HepG2 (cell line): ENCODE data around the gene FAHD2A. TPM values are rescaled to one million over a fixed set of nuclear protein-coding genes. Genes with fewer than 3 reads are reported as not detected.

ENCODE experiments used
- ARID3A ChIP-seq: IDR thresholded peaks from 2 replicates; pipeline ENCODE4 v1.6.1; 2012; ENCODE audit warnings: low read depth, low read length, improper control_type of control experiment
- GABPB1 ChIP-seq: IDR thresholded peaks from 2 replicates; pipeline ENCODE4 v1.6.1; 2016; ENCODE audit warnings: mild to moderate bottlenecking, missing genetic modification reagents, moderate library complexity, missing compliant biosample characterization
- GFI1 ChIP-seq: sonication (generic); formaldehyde crosslinking; IDR thresholded peaks from 2 replicates; pipeline ENCODE4 v1.5.0; 2020; ENCODE audit warnings: missing genetic modification reagents, mild to moderate bottlenecking, borderline replicate concordance
- MAZ ChIP-seq, 2 experiments: sonication (generic) in 1 of 2; formaldehyde crosslinking in 1 of 2; IDR thresholded peaks; 2 replicates each; pipeline versions ENCODE4 v1.5.0 to v1.6.1; 2012 to 2020; ENCODE audit warnings: low read depth in 2 of 2, mild to moderate bottlenecking in 2 of 2, borderline replicate concordance in 1 of 2, improper control_type of control experiment in 1 of 2, low read length in 1 of 2, missing genetic modification reagents in 1 of 2, moderate library complexity in 1 of 2
- NCOA2 ChIP-seq: sonication (generic); formaldehyde crosslinking; IDR thresholded peaks from 2 replicates; pipeline ENCODE4 v1.8.0; 2022; ENCODE audit warnings: inconsistent platforms
- SMAD3 ChIP-seq: sonication (generic); formaldehyde crosslinking; IDR thresholded peaks from 2 replicates; pipeline ENCODE4 v1.4.0; 2020; ENCODE audit warnings: missing genetic modification reagents
- SP5 ChIP-seq: IDR thresholded peaks from 2 replicates; pipeline ENCODE4 v1.6.1; 2016; ENCODE audit warnings: low read depth, borderline replicate concordance
- ZBTB4 ChIP-seq: sonication (generic); formaldehyde crosslinking; IDR thresholded peaks from 2 replicates; pipeline ENCODE4 v1.4.0; 2020; ENCODE audit warnings: missing genetic modification reagents, mild to moderate bottlenecking, borderline replicate concordance
- ZNF280B ChIP-seq: sonication (generic); formaldehyde crosslinking; IDR thresholded peaks from 2 replicates; pipeline ENCODE4 v1.5.0; 2020; ENCODE audit warnings: missing genetic modification reagents, mild to moderate bottlenecking, borderline replicate concordance
- ZNF496 ChIP-seq: sonication (generic); formaldehyde crosslinking; IDR thresholded peaks from 2 replicates; pipeline ENCODE4 v1.8.1; 2023; ENCODE audit warnings: mild to moderate bottlenecking, moderate library complexity, missing genetic modification reagents; ENCODE audit not compliant: insufficient replicate concordance
- ZNF772 ChIP-seq: sonication (generic); formaldehyde crosslinking; IDR thresholded peaks from 2 replicates; pipeline ENCODE4 v1.5.0; 2020; ENCODE audit warnings: mild to moderate bottlenecking, missing genetic modification reagents
- polyA plus RNA-seq, 8 experiments: library from polyadenylated mRNA; depleted of rRNA in 3 of 8; stranded (reverse) in 7 of 8; unstranded in 1 of 8; fragments of >200 nt; fragmentation: Illumina TruSeq in 4 of 8; extraction: Trizol in 4 of 8; gene quantifications; 2 replicates each; pipeline versions ENCODE4 v1.2.1 to v1.2.3, GENCODE V29; 2011 to 2016; ENCODE audit warnings: low read depth in 4 of 8, missing spikeins in 1 of 8, mixed read lengths in 1 of 8; ENCODE audit not compliant: insufficient read depth in 1 of 8
- total RNA-seq, 5 experiments: library from RNA; depleted of rRNA; stranded (reverse); fragments of >200 nt; fragmentation: Illumina TruSeq; extraction: Trizol; gene quantifications; 2 replicates each; pipeline ENCODE4 v1.2.3, GENCODE V29; 2016; ENCODE audit warnings: low read depth in 1 of 5
- TF ChIP-seq, protein P1 (sequence below): sonication (generic); formaldehyde crosslinking; IDR thresholded peaks from 2 replicates; pipeline ENCODE4 v1.5.1; 2020; ENCODE audit warnings: mild to moderate bottlenecking, missing genetic modification reagents, moderate library complexity
- TF ChIP-seq, protein P2 (sequence below): sonication (generic); formaldehyde crosslinking; IDR thresholded peaks from 2 replicates; pipeline ENCODE4 v1.8.0; 2022; ENCODE audit warnings: mild to moderate bottlenecking, missing genetic modification reagents, moderate library complexity

FAHD2A gene
- total and polyA plus RNA-seq, 2 of the 13 experiments (the other 11 are each of a cell fraction or from before 2014, with no cell fraction given): 34.0 to 44.2 TPM

GRCh38 chr2:95391641-95392310 lies 10.7 kb upstream of the FAHD2A start (continued):
- TF ChIP-seq ARID3A (no peak), ZNF772 (peak; percentile 45; the same call in 1 of the 2 replicates), ZNF496 (CRISPR knock-in tag) (no peak), MAZ (IDR thresholded peaks at IDR 0.05; ENCODE audit: borderline replicate concordance, low read depth, low read length) (peak; percentile 61; the same call in 1 of the 2 replicates), MAZ (CRISPR knock-in tag; IDR thresholded peaks at IDR 0.05; ENCODE audit: low read depth) (peak; percentile 83), ZNF280B (CRISPR knock-in tag) (peak; percentile 58; the same call in 1 of the 2 replicates), ZBTB4 (CRISPR knock-in tag) (0 out of 2 replicates have a peak, but pooled peaks have one; percentile 35), SMAD3 (CRISPR knock-in tag) (no peak), NCOA2 (peak; percentile 30; the same call in 1 of the 2 replicates), GFI1 (CRISPR knock-in tag) (0 out of 2 replicates have a peak, but pooled peaks have one; percentile 44), SP5 (no peak), GABPB1 (CRISPR knock-in tag) (peak; percentile 31; the same call in 1 of the 2 replicates)
- TF ChIP-seq, protein P1, sequence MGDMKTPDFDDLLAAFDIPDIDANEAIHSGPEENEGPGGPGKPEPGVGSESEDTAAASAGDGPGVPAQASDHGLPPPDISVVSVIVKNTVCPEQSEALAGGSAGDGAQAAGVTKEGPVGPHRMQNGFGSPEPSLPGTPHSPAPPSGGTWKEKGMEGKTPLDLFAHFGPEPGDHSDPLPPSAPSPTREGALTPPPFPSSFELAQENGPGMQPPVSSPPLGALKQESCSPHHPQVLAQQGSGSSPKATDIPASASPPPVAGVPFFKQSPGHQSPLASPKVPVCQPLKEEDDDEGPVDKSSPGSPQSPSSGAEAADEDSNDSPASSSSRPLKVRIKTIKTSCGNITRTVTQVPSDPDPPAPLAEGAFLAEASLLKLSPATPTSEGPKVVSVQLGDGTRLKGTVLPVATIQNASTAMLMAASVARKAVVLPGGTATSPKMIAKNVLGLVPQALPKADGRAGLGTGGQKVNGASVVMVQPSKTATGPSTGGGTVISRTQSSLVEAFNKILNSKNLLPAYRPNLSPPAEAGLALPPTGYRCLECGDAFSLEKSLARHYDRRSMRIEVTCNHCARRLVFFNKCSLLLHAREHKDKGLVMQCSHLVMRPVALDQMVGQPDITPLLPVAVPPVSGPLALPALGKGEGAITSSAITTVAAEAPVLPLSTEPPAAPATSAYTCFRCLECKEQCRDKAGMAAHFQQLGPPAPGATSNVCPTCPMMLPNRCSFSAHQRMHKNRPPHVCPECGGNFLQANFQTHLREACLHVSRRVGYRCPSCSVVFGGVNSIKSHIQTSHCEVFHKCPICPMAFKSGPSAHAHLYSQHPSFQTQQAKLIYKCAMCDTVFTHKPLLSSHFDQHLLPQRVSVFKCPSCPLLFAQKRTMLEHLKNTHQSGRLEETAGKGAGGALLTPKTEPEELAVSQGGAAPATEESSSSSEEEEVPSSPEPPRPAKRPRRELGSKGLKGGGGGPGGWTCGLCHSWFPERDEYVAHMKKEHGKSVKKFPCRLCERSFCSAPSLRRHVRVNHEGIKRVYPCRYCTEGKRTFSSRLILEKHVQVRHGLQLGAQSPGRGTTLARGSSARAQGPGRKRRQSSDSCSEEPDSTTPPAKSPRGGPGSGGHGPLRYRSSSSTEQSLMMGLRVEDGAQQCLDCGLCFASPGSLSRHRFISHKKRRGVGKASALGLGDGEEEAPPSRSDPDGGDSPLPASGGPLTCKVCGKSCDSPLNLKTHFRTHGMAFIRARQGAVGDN: peak; percentile 65
- TF ChIP-seq, protein P2, sequence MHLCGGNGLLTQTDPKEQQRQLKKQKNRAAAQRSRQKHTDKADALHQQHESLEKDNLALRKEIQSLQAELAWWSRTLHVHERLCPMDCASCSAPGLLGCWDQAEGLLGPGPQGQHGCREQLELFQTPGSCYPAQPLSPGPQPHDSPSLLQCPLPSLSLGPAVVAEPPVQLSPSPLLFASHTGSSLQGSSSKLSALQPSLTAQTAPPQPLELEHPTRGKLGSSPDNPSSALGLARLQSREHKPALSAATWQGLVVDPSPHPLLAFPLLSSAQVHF: no peak
